Measurements from ENCODE around the gene PRXL2B. TPM values are rescaled to one million over a fixed set of nuclear protein-coding genes. Genes with fewer than 3 reads are reported as not detected.

PRXL2B gene
- total RNA-seq, 1 experiment from 2014 or later = 27.9 TPM

- DNase-seq (ENCODE audit: low spot score) = no peak
These were observed 11.1 kb downstream of the PRXL2B start for GRCh38 chr1:2597441-2598328.

DNA sequence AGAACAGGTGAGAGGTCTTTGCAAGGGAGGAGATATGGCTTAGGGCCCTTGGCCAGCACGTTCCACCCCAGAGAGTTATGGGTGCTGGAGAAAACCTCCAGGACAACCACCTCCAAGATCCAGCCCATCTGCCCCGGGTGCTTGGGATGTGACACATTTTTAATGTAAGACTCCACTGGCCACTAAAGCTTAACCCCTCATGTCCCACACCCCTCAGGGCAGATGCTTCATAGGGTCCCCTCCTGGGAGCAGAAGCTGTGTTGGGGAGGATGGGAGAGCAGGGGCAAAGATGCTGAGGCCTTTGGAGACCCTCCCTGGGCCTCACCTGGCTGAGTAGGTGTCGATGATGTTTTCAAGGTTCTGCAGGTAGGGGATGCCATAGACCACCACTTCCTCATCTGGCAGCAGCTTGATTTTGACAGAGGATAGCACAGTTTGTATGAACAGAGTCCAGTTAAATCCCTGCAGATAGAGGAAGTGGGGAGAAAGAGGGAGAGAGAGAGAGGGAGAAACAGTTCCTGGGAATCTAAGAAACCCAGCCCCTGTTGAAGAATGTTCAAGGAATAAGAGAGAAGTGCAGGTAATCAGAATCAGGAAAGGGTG is 11.9 kb downstream of the PRXL2B start:
- no peak for DNase-seq (ENCODE audit: low spot score)

DNA sequence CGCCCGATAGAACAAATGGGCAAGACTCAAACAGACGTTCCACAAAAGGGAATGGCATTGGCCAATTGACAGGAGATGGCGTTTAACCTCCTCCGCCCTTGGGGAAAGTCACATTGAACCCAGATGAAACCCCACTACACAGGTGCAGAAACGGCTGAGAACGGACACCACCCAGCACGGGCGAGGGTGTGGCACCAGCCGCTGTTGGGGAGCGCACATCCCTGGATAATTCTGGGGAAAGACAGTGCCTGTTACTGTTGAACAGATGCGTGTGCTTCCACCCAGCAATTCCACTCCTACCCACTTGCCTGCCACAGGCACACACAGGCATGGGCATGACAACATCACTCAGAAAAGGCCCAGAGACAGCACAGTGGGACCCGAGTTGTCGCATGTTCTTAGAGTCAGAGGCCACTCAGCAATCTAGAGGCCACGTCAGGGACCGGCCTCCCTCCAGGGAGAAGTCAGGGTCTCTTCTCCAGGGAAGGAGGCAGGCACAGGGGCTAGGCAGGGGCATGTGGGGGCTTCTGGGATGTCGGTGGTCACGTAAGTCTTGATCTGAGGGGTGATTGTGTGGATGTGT is 15.2 kb downstream of the PRXL2B start:
- no peak for DNase-seq (ENCODE audit: low spot score)

GRCh38 chr1:2602311-2602835 is 15.8 kb downstream of the PRXL2B start:
- no peak for DNase-seq (ENCODE audit: low spot score)

- DNase-seq (ENCODE audit: low spot score) = no peak
These were observed 16.4 kb downstream of the PRXL2B start for GRCh38 chr1:2602866-2603520.

- DNase-seq (ENCODE audit: low spot score) = no peak
These were observed 17.1 kb downstream of the PRXL2B start for GRCh38 chr1:2603521-2604155.

DNA sequence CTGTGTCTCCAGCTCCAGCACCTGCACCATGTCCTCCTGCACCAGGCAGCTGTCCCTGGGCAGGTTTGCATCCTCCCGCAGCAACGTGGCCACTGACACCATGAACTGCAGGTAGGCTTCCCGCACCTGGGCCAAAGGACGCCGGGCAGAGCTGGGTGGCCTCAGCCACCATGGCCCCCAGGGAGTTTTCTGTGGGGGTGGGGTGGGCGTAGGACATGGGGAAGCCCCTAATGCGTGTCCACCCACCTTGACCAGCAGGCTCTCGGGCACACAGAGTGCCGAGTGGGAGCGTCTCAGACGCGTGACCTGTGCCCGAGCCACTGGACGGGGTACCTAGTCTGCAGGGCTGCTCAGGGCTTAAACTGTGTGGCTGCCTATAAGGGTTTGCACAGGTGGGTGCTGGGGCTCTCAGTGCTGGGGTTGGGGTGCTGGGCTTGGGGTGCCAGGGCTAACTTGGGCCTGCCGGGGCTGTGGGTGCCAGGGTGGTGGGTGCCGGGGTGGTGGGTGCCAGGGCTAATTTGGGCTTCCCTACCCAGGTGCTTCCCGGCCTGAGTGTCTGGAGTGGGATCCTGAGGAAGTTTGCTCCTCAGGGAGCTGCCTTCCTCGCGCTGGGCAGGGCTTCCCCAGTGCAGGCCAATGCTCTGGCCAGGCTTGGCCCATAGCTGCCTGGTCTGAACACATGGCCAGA is 17.7 kb downstream of the PRXL2B start:
- DNase-seq (ENCODE audit: low spot score) = no peak

- DNase-seq (ENCODE audit: low spot score) = no peak
These were observed 18.4 kb downstream of the PRXL2B start for GRCh38 chr1:2604844-2605508.

GRCh38 chr1:2605509-2606395 is 19.2 kb downstream of the PRXL2B start:
- no peak for DNase-seq (ENCODE audit: low spot score)

- no peak for DNase-seq (ENCODE audit: low spot score)
These were observed 19.9 kb downstream of the PRXL2B start for GRCh38 chr1:2606396-2606880.

DNA sequence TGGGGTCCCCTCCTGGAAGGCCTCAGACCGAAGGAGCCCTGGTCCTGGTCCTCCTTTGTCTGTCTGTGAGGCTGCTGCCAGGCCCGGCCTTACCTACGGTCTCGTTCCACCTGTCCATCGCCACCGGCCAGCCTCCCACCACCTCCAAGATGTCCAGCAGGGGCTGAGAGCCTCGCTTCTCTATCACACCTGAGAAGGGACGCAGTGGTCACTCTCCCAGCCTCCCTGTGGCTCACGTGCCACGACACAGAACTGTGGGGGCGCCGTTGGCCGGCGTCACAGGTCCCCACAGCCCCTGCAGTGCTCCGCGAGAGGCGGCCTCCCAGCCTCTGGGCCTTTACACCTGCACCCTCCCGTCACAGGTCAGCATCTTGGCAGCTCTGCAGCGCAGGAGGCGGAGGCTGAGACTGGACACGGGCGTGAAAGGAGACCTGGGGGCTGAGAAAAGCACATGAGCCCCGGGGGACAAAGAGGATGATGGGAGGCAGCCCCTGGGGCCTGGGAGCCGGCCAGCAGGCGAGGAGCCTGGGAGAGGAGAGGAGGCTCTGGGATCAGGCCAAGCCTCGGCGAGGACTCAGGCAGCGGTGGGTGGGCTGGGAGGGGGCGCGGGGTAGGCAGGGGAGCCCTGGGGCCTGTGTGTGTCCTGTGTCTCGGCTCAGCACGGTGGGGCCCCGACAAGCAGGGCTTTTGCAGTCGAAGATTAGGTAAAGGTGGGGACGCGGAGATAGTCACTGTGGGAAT is 20.5 kb downstream of the PRXL2B start:
- DNase-seq (ENCODE audit: low spot score) = no peak

DNA sequence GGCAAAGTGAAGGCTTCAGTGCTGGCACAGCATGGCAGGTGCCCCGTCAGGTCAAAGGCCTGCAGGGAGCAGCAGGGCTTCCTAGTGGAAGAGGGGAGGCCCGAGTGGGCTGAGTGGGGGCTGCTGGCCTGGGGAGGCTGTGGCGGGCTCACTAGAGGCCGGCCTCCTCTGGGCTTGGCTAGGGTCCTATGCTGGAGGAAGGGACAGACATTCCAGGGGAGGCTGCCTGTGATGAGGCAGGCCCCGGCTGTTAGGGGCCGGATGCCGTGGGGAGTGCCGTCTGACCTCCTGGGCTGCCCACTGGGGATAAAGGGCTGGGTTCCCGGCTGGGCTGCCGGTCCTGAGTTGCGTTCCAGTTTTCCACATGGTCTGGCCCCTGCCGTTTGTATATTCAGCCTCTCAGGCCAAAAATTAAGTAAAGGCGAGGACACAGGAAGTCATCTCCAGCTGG is 21.1 kb downstream of the PRXL2B start:
- no peak for DNase-seq (ENCODE audit: low spot score)

DNA sequence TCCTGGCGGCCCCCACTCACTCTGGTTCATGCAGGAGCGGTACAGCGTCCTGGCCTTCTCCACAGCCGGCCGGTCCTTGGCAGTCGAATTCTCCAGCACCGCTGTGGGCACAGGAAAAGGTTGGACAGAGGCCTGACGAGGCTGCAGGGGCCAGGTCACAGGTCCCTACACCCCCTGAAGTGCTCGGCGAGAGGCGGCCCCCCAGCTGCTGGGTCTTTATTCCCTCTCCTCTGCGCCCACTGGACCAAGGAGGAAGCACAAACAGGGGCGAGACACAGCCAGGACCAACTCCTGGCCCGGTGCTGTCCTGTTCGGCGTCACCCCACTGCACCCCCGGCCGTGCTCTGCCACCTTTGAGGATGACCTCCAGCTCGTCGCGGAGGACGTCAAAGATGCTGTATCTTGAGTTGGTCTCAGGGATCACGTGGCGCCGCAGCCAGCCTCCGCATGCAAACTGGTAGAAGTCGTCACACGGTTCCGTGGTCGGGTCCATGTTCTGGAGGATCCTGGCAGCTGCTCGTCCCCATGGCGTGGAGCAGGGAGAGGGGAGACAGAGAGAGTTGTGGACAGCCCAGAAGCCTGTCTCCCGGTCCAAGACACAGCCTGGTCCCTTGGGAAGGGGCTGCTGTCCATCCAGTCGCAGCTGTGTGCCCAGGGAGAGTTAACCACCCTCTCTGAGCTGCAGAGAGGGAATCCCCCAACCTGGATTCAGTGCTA is 22.9 kb downstream of the PRXL2B start:
- DNase-seq (ENCODE audit: low spot score) = no peak

DNA sequence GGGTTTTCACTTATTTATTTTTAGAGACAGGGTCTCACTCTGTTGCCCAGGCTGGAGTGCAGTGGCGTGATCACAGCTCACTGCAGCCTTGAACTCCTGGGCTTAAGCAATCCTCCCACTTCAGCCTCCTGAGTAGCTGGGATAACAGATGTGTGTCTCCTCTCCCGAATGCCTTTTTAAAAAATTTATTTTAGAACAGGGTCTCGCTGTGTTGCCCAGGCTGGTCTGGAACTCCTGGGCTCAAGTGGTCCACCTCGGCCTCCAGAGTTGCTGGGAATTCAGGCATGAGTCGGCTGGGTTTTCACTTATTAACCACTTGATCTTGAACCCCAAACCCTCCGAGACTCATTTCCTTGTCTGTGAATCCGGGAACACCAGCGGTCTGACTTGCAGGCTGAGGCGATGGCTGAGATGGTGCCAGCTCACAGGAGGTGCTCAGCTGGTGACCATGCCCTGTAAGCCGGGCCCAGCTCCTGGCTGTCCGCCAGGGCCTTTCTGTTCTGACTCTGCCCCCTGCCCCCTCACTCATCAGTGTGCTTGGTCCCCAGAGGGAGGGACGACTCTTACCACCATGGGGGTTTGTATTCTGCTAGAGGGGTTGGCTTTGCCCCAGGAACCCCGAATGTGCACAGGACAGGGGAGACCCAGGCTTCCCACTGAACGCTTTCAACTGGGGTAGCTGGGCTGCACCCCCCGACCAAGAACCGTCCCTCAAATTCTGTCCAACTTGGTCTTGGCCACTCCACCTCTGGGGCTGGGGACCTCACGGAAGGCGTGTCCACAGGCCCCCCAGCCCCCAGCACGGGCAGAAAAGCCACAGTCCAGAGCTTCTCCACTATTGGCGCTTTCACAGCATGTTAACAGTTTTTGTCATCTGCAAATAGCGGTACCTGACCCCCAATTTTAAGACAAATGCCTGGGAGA is 23.7 kb downstream of the PRXL2B start:
- no peak for DNase-seq (ENCODE audit: low spot score)

GRCh38 chr1:2611031-2611501 is 24.5 kb downstream of the PRXL2B start:
- DNase-seq (ENCODE audit: low spot score) = no peak

GRCh38 chr1:2611621-2612437 is 25.3 kb downstream of the PRXL2B start:
- no peak for DNase-seq (ENCODE audit: low spot score)
